DOHH2 (cell line): ENCODE measurements around the gene GOLGA8Q.
"Not testable (repeated sequence)": the region's sequence is repeated elsewhere in the genome, so short reads cannot be mapped to it uniquely, and the experiment has no call there.

ENCODE experiments used
- CTCF ChIP-seq: fragments of 200-600 bp; sonication (generic); IDR thresholded peaks from one replicate; pipeline ENCODE4 v1.5.1; 2014; ENCODE audit warnings: antibody characterized with exemption, mild to moderate bottlenecking, low read depth, low read length; ENCODE audit not compliant: poor library complexity, severe bottlenecking
- EZH2phosphoT487 ChIP-seq: fragments of 200-600 bp; sonication (generic); IDR thresholded peaks from 2 replicates; pipeline ENCODE4 v1.6.1; 2017; ENCODE audit warnings: borderline replicate concordance, mild to moderate bottlenecking, antibody characterized with exemption, low read length, moderate library complexity, mixed read lengths

- not testable (repeated sequence) for TF ChIP-seq CTCF, EZH2phosphoT487
These were observed 15.1 kb downstream of the GOLGA8Q start for GRCh38 chr15:30566949-30567348.
